GM18502 (cell line): Measurements from ENCODE around the gene AKR1E2.

Experiments
- ATAC-seq: cut with Tn5 transposase; IDR thresholded peaks from one replicate; pipeline ENCODE4 v1.9.1; 2021; ENCODE audit warnings: mild to moderate bottlenecking; ENCODE audit not compliant: unreplicated experiment, poor library complexity

AKR1E2 gene

GRCh38 chr10:4825868-4826791 lies at the start of gene AKR1E2:
Gene AKR1E2, plus strand, starts transcription at chr10:4826207. Its CDS starts 118 bp downstream, at chr10:4826325.
- peak; percentile 68 for ATAC-seq

DNA sequence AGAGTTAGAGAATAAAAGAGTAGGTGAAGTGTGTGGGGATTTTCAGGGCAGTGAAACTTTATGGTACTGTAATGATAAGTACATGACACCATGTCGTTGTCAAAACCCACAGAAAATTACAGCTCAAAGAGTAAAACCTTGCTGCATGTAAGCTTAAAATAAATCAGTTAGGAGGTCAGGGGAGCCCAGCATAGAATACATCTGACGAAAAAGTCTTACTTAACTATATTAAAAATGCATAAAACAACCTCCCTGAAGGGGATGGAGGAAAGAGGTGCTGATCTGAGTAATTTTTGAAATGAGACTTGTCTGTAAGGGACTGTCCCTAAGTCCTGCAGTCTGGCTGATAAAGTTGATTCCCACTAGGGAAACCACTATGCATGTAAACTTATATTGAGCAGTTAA lies 49.8 kb upstream of the AKR1E2 start:
- ATAC-seq: peak; percentile 47

DNA sequence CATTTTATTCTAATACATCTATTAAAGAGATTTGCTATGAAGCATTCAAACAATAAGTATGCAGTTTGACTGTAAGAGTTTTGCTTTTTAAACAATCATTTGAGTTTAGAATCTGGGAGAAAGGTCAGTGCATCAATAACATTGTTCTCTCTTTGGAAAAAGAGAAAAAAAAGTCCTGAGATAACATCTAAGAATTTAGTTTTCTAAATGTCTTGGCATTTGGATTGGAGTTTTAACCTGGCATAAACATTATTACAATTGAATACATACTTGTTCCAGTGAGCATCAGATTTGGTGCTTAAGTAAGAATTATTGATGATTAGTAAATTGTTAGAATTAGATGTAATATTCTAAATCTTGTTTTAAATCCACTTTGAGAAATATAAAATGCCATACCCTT lies 47.2 kb upstream of the AKR1E2 start:
- no peak for ATAC-seq

- ATAC-seq: no peak
Observed at GRCh38 chr10:4780091-4780490, 45.9 kb upstream of the AKR1E2 start.

- no peak for ATAC-seq
Observed at GRCh38 chr10:4780782-4781181, 45.2 kb upstream of the AKR1E2 start.

GRCh38 chr10:4781955-4782354 lies 44.1 kb upstream of the AKR1E2 start:
- ATAC-seq: no peak

GRCh38 chr10:4784667-4785333 lies 41.2 kb upstream of the AKR1E2 start:
- ATAC-seq: no peak

DNA sequence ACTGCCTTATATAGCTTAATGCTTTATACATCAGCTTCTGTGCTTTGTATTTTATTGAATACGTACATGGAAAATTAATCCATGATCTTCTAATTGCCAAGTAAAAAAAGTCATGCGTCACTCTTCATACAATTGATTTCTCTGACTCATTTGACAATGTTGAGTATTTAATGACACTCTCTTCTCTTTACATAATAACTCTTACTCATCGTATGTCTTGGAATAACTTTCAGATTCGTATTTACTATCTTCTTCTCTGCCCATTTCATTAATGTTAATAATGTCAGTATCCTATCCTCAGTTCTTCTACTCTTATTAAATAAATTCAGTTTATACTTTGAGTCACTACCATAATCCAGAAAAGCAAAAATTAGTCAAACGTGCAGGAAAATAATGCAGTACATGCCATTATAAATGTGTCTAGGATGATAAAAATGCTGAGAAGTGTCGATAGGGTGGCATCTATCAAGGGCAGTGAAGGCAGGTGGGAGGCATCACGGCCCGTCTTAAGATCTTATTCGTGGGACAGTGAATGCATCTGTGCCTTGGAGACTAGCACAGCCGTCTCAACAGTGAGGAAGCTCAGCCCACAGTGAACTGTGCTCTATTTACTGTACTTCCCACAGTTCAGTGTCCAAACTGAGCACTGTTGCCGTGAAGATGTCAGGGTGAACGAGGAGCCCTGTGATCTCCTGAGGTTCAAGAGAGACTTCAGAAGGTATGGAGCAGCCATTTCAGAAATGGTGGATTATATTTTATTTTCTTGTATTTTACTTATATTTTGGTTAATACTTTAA lies 39.8 kb upstream of the AKR1E2 start:
- ATAC-seq: no peak

DNA sequence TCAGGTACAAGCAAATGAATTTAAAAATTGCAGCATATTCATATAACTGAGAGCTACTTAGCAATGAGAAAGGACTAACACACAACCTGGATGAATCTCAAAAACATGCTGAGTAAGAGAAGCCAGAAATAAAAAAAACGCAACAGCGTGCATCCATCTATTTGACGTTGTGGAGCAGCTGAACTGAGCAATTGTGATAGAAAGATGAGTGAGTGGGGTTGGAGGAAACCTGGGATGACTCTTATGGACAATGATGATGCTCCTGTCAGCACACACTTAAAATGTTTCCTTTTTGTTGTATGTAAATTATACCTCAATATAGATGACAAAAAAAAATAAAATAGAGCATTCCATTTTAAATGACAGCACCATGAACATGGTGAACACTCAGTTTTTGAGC lies 36.0 kb upstream of the AKR1E2 start:
- no peak for ATAC-seq

- no peak for ATAC-seq
Observed at GRCh38 chr10:4790922-4791321, 35.1 kb upstream of the AKR1E2 start.

DNA sequence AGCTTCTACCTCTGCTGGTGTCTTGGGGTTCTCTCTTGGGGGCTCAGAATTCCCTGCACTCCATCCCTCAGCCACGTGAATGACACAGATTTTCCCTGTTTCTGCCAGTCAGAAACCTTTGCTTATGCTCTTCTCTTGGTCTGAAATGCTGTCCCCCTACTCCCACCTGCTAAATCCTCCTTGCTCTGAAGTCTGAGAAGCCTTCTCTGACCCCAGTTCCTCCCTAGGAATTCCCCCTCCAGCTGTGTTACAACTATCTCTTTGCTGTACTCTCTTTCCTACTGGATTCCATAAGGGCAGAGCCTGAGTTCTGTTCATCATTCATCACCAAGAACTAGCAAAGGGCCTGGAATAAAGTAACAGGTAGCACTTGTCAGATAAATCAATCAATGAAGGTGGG lies 33.6 kb upstream of the AKR1E2 start:
- ATAC-seq: no peak

DNA sequence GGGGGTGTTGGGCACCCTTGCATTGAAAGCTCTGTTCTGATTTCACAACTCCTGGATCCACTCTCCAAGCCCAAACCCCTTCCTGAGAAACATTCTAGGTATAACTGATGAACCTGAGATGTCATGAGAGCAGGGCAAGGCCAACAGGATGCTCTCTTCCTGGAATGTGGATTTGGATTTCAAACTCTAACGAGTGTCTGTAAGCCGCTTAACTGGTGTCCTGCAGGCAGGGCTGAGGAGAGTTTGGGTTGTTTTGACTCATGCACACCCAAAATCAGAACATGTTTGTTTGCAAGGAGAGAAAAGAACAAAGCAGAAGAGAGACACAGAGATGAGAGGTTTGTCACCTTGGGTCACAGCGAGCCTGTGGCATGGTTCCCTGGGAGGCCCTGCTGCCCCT lies 24.6 kb upstream of the AKR1E2 start:
- ATAC-seq: no peak

GRCh38 chr10:4802711-4803487 lies 23.1 kb upstream of the AKR1E2 start:
- ATAC-seq: no peak

DNA sequence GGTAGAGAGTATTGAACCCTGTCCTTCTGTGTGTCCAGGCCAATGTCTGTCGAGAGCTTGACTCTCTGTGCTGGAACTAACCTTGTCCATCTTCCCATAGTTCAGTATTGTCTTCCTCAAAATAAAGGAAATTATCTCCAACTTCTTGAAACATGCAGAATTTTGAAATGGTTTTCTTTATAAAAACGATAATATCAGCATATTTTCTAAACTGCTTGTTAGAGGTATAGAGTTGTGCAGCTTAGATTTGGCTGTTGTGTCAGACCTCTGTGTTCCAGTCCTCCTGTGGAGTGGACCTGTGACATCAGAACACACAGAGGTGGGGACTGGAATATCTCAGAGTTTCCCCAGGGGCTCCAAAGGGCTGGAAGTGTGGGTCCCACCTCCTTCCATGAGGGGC lies 22.2 kb upstream of the AKR1E2 start:
- no peak for ATAC-seq

- no peak for ATAC-seq
Observed at GRCh38 chr10:4804465-4804864, 21.5 kb upstream of the AKR1E2 start.

GRCh38 chr10:4806534-4806933 lies 19.5 kb upstream of the AKR1E2 start:
- no peak for ATAC-seq

GRCh38 chr10:4807761-4808507 lies 18.1 kb upstream of the AKR1E2 start:
- ATAC-seq: peak; percentile 45

GRCh38 chr10:4809156-4809555 lies 16.9 kb upstream of the AKR1E2 start:
- no peak for ATAC-seq

DNA sequence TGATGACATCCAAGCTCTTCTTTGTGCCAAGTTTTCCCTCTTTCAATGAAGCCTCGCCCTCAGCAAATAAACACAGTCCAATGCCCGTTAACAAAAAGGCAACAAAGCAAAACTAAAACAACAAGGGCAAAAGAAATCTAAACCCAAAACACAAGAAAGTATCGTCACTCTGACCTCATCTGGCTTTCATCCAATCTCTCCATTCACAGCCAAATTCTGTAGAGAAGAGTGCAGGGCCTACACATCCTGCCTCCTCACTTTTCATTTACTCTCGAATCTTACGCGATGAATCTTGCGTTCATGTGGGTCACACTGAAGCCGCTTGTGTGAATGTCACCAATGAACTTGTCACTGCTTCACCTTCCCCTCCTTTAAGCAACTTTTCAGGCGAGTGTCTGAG lies 15.9 kb upstream of the AKR1E2 start:
- no peak for ATAC-seq
